Psoas muscle (tissue), 8 donors: ENCODE measurements around the gene HCFC1R1. TPM values are rescaled to one million over a fixed set of nuclear protein-coding genes. Genes with fewer than 3 reads are reported as not detected.
A peak's percentile ranks its signal among the peaks of the same experiment; 100 is the strongest.

Source experiments
- ATAC-seq, 4 donors: fragments of 200-7000 bp; cut with Tn5 transposase; one replicate each; pipeline ENCODE4 v1.9.1; 2020; ENCODE audit warnings: moderate library complexity in 3 of 4, mild to moderate bottlenecking in 2 of 4
- DNase-seq, 2 donors: peaks; one replicate each; pipeline ENCODE4 v3.0.0-alpha.2; 2020
- H3K27ac ChIP-seq: fragments of 200-600 bp; one replicate; pipeline ENCODE4 v1.8.0; 2022
- H3K27me3 ChIP-seq, 3 donors: fragments of 200-600 bp in 1 of 3; one replicate each; pipeline versions ENCODE4 v1.6.1 to v1.8.0; 2013 to 2022; ENCODE audit warnings: low read length in 2 of 3, mild to moderate bottlenecking in 2 of 3, moderate library complexity in 1 of 3; ENCODE audit not compliant: insufficient read depth in 3 of 3
- H3K36me3 ChIP-seq, 2 donors: fragments of 200-600 bp in 1 of 2; one replicate each; pipeline versions ENCODE4 v1.6.1 to v1.8.0; 2013 to 2022; ENCODE audit warnings: low read depth in 1 of 2, mild to moderate bottlenecking in 1 of 2, moderate library complexity in 1 of 2; ENCODE audit not compliant: insufficient read depth in 1 of 2
- H3K4me1 ChIP-seq: fragments of 200-600 bp; one replicate; pipeline ENCODE4 v1.8.0; 2022
- H3K4me3 ChIP-seq: fragments of 200-600 bp; one replicate; pipeline ENCODE4 v1.8.0; 2022; ENCODE audit warnings: mild to moderate bottlenecking
- H3K9me3 ChIP-seq: fragments of 200-600 bp; one replicate; pipeline ENCODE4 v1.8.0; 2022
- CTCF ChIP-seq: fragments of 200-600 bp; IDR thresholded peaks from one replicate; pipeline ENCODE4 v1.8.0; 2022; ENCODE audit warnings: antibody characterized with exemption
- WGBS, 3 donors: extraction: QIAGEN DNeasy Blood & Tissue Kit; methylation state at CpG; one replicate each; pipeline versions ENCODE4 v1.1.6 to v1.1.7; 2013; 5-methylcytosine and 5-hydroxymethylcytosine counted together
- intact Hi-C, 2 donors: fragments of 100-400 bp; cut with DNase I; formaldehyde crosslinking; loops; one replicate each; pipeline versions ENCODE4 v1.11.0 to v1.14.2; 2022
- polyA plus RNA-seq, 3 donors: library from polyadenylated mRNA; stranded (reverse); fragments of 200-250 nt; gene quantifications; one replicate each; pipeline ENCODE4 v1.2.3, GENCODE V29; 2013
- total RNA-seq, 4 donors: library from RNA; stranded (reverse); fragmentation: NEBNext Ultra II Directional in 2 of 4; extraction: Animal tissue kit (Norgen Biotek cat#: 25700) in 2 of 4; gene quantifications; one replicate each; pipeline versions ENCODE4 v1.2.1 to v1.2.4, GENCODE V29; 2021 to 2023
- donor health status: healthy with polysubstance abuse.
- donor health status: DM: no; HTN: no; CAD: no; lungs with moderate emphysema.
- donor health status: Bipolar disorder and iron deficiency.
- donor health status: healthy.
- donor health status: DM: yes; HTN: yes; CAD: no.
- donor health status: DM: no; HTN: no; CAD: no.
- donor health status: DM: no; HTN: no; CAD: no.
- donor health status: DM: yes; HTN: yes; CAD: no.

HCFC1R1 gene
- total and polyA plus RNA-seq, 7 donors: 65.1 to 258 (median 160) TPM

- ATAC-seq: no peak
- no peak overlapping the region for H3K27ac ChIP-seq
Measured at GRCh38 chr16:3007059-3007956, 16.4 kb downstream of the HCFC1R1 start.

GRCh38 chr16:3004781-3005284, 18.9 kb downstream of the HCFC1R1 start:
- WGBS, 3 donors: 8 to 12% (median 10%) methylated on average over 22 to 25 of the region's 25 CpGs

More at GRCh38 chr16:3007059-3007956, 16.4 kb downstream of the HCFC1R1 start:
- H3K9me3 ChIP-seq: no peaks in the 10 kb centered on the region
- WGBS, 3 donors: 60 to 66% (median 61%) methylated on average over 13 of the region's 13 CpGs
- no peak overlapping the region for H3K4me3 ChIP-seq
- H3K36me3 ChIP-seq: peaks cover 0 to 16% of the 10 kb centered on the region in 2 donors
- peaks cover 0 to 15% (median 11%) of the 10 kb centered on the region in 3 donors for H3K27me3 ChIP-seq
- intact Hi-C loops: no loop called here
- H3K4me1 ChIP-seq: peaks cover 3% of the 10 kb centered on the region
- no peak for DNase-seq
- no peak for TF ChIP-seq CTCF

DNA sequence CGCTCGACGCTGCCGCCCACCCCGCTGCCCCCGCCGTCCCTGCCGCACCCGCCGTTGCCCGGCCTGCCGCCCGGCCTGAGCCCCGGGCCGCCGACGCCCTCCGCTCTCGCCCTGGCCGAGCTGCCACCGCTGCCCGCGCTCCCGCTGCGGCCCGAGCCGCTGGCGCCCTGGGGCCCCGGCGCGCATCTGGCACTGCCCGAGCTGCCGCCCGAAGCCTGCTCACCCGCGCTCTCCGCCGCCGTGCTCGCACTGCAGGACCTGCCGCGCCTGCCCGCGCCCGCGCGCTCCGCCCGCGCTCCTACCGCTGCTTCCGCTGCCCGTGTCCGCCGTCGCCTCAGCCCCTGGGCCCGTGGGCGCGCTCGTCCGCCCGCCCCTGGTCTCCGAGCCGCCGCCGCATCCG, 19.4 kb downstream of the HCFC1R1 start:
- H3K4me1 ChIP-seq: peaks cover 3% of the 10 kb centered on the region
- ATAC-seq (no peak), DNase-seq (peak in 1 of 2 donors; percentile 39)
- no peak overlapping the region for H3K27ac ChIP-seq
- peaks cover 0 to 4% (median 0%) of the 10 kb centered on the region in 3 donors for H3K27me3 ChIP-seq
- H3K9me3 ChIP-seq: no peaks in the 10 kb centered on the region
- no peak overlapping the region for H3K4me3 ChIP-seq
- TF ChIP-seq CTCF: no peak
- peaks cover 0 to 22% of the 10 kb centered on the region in 2 donors for H3K36me3 ChIP-seq
- 0 to 1% (median 0%) methylated on average over 8 to 66 of the region's 67 CpGs for WGBS, 3 donors
- intact Hi-C loops: no loop called here

More at GRCh38 chr16:3004781-3005284, 18.9 kb downstream of the HCFC1R1 start:
- H3K36me3 ChIP-seq: peaks cover 0 to 22% of the 10 kb centered on the region in 2 donors
- H3K27ac ChIP-seq: peak overlapping the region; percentile 84
- DNase-seq: no peak
- peaks cover 3% of the 10 kb centered on the region for H3K4me1 ChIP-seq
- no peaks in the 10 kb centered on the region for H3K9me3 ChIP-seq
- TF ChIP-seq CTCF: no peak
- ATAC-seq: no peak
- peak overlapping the region; percentile 70 for H3K4me3 ChIP-seq
- intact Hi-C loops: no loop called here
- peaks cover 0 to 4% (median 0%) of the 10 kb centered on the region in 3 donors for H3K27me3 ChIP-seq

DNA sequence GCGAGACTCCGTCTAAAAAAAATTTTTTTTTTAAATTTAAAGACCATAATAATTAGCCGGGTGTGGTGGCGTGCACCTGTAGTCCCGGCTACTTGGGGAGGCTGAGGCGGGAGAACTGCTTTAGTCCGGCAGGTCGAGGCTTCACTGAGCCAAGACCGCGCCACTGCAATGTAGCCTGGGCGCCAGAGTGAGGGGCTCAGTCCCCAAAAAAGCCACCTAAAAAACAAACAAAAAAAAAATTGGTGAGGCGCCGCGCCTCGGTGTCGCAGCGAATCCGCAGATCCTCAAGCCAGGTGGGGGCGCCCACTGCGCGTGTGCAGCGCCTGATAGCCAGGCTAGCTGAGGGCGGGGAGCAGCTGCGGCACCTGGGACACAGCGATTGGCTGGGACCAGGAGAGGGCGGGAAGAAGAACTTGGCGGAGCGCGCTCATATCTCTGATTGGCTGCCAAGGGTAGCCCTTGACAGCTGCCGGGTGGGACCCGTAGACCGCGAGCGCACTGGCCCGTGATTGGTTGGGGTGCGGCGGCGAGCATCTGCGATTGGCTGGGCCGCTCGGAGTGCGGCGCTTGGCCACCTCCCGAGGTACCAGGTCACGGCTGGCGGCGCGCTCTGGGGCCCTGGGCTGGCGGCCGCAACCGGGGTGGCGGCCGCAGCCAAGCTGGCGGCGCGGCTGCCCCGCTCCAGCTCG, 20.0 kb downstream of the HCFC1R1 start:
- peak overlapping the region; percentile 13 for H3K4me3 ChIP-seq
- WGBS, 3 donors: 6 to 11% (median 6%) methylated on average over 37 to 58 of the region's 58 CpGs
- no peak overlapping the region for H3K27ac ChIP-seq
- peaks cover 3% of the 10 kb centered on the region for H3K4me1 ChIP-seq
- DNase-seq: peak; percentile 95 to 98
- intact Hi-C loops: no loop called here
- peaks cover 0 to 22% of the 10 kb centered on the region in 2 donors for H3K36me3 ChIP-seq
- TF ChIP-seq CTCF: peak; percentile 33
- peak; percentile 97 to 99 (median 98) for ATAC-seq
- H3K9me3 ChIP-seq: no peaks in the 10 kb centered on the region
- peaks cover 0 to 4% (median 0%) of the 10 kb centered on the region in 3 donors for H3K27me3 ChIP-seq
